HG02623 (cell line): ENCODE data around the gene DAB2IP.

Source experiments
- ATAC-seq: cut with Tn5 transposase; IDR thresholded peaks from one replicate; pipeline ENCODE4 v1.9.1; 2021; ENCODE audit warnings: moderate library complexity; ENCODE audit not compliant: unreplicated experiment

The DAB2IP gene

DNA sequence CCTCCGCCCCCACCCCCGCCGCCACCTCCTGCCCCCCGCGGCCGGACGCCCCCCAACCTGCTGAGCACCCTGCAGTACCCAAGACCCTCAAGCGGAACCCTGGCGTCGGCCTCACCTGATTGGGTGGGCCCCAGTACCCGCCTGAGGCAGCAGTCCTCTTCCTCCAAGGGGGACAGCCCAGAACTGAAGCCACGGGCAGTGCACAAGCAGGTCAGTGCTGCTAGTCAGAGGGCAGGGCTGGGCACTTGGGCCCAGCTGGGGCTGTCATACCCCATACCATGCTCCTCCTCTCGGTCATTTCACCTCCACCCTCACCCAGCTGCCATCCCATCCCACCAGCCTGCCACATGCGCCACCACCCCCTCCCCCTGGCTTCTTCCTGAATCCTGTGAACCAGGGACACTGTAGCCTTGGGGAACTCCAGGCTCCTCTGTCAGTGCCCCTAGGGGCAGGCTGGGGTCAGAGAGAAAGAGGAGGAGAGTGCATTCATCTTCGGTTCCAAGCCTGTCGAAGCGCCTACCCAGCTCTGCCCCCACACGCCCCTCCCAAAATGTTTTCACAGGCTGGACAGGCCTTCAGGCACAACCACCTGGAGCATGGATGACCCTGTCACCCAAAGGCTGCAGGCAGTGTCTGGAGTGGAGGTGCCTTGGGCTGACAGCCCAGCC, 122.0 kb downstream of the DAB2IP start:
- no peak for ATAC-seq

- no peak for ATAC-seq
These were observed 122.7 kb downstream of the DAB2IP start for GRCh38 chr9:121773954-121774714.

DNA sequence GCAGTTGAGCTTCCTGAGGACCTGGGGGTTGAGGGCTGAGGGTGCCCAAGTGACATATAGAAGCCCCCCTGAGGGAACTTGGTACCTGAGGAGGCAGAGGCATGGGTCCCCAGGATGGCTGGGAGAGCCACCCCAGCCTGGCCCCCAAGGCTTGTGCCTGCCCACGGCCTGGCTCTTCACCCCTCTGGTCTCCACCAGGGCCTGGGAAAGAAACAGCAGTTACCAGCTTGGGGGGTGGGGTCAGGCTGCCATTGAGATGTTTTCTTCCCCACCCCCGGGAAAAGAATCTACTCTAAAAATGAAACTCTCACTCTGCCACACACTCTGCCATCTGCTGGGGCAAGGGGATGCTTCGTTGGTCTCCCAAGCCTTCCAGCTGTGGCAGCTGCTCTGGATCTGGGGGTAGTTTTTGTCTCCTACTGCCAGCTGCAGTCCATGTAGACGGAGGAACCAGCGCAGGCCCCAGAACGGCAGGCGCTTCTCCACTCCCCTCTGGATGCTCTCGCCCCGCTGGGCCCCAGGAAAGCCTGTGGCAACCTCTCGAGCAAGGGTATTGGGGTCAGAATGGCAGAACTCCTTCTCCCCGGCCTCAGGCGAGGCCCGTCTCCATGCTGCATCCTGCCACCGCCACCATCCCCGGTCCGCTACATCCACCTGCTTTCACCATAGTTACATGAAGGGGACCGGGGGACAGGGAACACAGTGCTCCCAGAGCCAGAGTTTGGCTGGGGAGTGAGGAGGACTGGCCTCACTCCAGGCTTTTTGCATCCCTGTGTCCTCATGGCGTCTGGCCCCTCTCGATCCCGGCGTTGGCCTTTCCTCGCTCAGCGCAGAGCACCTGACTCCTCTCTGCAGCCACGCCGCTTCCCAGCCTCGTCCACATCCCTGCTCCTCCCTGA, 123.5 kb downstream of the DAB2IP start:
- ATAC-seq = no peak

GRCh38 chr9:121776001-121776738, 124.7 kb downstream of the DAB2IP start:
- ATAC-seq = no peak

DNA sequence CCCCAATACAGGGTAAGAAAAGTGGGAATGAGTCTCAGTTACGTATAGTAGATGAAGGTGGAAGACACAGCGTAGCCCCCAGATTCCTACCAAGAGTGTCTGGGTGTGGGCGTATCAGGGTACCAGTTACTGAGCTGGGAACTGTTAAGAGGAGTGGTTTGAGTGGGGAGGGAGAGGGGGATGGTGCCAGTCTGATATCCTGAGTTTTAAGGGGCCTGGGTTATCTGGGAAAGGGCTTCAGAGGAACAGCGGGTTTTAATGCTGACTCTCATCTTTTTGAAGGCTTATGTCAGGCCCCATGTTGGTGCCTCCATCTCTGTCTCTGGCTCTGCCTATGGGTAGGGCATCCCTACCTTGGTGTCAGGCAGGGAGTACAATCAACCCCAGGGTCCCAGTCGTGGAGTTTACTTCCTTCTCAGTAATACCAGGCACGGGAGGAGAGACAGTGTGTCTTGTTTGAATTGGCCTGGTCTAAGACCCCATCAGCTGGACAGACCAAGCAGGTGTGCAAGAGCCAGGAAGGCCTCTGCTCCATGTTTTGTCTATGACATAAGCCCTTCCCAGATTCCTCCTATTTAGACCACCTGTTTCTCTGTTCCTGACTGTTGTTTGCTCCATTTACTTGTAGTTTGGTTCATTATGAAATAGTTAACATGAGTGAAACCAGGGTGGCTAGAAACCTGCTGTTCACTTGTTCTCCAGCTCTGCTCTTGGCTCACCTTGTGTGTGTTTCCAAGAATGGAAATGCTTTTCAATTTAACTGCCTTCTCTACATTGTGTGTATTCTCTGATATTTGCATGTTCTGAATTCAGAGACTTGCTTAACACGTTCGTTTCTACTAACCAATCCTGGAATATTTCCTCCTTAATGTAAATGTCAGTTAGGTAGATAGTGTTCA, 125.6 kb downstream of the DAB2IP start:
- ATAC-seq = no peak

DNA sequence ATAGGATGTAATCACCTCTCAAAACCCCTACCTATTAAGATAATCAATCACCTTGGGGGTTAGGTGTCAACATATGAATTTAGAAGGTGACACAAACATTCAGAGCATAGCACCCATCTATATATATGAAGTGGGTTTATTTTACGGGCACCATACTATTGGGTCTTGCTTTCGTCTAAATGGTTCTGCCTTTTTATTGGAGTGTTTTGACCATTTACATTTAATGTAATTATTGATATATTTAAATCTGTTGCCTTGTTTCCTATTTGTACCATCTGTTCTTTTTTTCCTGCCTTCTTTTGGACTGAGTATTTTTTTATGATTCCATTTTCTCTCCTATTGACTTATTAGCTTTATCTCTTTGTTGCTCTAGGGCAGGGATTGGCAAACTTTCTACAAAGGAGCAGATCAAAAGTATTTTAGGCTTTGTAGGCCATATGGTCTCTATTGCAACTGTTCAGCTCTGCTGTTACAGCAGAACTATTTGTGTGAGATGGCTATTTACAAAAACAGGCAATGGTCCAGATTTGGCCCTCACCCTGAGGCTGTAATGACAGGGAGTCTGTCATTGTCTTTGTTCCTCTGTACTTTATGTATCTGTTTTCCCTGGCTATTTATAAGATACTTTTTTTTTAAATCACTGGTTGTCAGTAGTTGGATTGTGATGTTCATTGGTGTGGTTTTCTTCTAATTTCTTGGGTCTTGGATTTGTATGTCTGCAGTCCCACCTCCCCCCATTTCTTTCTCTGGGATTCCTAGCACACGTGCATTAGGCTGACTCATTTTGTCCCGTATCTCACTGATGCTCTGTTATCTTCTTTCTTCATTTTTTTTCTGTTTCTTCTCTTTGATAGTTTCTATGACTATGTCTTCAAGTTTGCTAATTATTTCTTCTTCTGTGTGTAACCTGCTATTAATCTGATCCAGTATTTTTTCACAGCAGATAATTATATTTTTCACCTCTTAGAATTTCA, 127.1 kb downstream of the DAB2IP start:
- no peak for ATAC-seq

DNA sequence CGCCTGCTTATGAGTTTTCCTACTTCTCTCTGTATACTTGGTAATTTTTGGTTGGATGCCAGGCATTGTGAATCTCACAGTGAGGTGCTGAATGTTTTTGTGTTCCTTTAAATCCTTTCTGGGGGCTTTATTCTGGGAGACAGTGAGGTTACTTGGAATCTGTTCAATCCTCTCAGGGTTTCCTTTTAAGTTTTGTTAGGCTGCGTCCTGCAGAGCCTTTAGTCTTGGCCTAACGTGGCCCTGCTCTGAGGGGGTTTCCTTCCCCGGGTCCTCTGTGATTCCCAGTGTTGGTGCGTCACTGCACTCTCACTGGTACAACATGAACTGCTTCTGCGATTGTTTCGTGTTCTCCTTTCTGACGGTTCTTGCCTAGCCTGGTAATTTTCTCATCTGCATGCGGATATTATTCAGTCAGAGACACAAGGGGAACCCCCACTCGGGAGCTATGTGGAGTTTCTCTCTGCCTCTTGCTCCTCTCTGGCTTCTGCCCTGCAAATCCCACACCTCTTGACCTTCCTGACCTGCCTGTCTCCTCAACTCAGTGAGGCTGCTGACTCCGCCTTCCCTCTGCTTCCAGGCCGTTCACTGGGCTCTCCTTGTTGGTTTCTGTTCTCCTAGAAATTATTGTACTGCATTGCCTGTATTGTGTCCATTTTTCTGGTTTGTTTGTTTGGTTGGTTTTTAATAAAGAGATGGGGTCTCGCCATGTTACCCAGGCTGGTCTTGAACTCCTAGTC, 128.1 kb downstream of the DAB2IP start:
- ATAC-seq = no peak

DNA sequence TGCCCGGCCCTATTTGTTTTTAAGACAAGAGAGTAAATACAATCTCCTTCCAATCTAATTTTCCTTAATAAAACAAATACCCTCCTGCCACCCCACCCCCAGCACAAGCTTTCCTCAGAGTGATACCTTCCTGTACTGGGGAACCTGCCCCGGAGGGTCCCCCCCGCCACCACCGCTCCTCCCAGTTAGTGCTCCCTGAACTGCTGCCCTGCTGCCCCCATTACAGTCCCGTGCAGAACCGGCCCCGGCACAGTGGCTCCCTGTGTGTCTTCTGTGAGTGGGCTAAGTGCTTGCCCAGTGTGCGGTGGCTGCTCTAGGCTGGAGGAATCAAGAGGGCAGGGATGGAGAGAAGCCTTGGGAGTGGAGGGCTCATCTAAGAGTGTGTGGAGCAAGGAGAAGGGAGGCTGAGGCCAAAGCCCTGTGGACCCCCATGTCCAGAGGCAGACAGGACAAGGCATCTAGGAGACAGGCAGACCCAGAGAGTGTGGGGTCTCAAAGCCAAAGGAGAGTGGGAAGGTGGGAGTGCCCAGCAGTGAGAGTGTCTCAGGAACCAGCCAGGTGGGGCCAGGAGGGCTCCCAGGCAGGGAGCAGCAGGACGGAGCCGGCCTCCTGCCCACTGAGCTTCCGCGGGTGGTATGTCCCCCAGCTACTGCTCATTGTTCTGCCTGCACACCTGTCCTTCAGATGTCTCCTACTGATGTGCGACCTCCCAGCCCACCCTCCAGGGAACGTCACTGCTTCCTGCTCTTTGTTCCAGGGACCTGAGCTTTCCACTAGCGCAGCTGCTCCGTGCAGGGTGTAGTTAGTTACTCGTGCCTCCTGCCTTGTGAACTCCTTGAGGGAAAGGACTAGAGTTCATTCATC, 129.0 kb downstream of the DAB2IP start:
- ATAC-seq = no peak

- ATAC-seq = no peak
These were observed 129.7 kb downstream of the DAB2IP start for GRCh38 chr9:121781145-121781548.

DNA sequence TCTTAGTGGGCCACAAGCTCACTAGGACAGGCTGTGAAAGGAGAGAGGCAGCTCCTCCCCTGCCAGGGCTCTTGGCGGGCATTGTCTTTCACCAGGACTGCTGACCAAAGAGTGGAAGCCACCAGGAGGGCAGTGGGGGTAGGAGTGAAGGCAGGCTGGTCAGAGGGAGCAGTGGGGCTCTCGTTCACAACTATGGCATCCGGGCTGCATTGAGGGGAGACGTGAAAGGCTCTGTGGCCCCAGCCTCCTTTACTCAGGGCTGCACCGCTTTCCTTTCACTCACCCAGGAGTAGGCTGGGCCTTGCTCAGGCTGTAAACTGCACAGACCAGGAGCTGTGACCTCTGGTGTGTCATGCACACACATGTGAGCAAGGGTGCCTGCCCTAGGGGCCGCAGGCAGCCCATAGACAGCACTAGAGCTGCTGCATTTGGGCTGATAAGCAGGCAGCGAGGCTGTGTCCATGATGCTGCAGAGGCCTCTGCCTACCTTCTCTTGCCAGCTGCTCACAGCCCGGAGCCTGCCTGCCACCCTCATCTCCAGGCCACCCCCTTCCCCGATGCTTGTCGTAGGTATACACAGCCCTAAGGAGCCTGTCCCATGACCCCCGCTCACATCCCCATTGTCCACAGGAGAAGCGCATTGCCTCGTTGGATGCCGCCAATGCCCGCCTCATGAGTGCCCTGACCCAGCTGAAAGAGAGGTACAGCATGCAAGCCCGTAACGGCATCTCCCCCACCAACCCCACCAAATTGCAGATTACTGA, 130.4 kb downstream of the DAB2IP start:
- ATAC-seq = no peak

DNA sequence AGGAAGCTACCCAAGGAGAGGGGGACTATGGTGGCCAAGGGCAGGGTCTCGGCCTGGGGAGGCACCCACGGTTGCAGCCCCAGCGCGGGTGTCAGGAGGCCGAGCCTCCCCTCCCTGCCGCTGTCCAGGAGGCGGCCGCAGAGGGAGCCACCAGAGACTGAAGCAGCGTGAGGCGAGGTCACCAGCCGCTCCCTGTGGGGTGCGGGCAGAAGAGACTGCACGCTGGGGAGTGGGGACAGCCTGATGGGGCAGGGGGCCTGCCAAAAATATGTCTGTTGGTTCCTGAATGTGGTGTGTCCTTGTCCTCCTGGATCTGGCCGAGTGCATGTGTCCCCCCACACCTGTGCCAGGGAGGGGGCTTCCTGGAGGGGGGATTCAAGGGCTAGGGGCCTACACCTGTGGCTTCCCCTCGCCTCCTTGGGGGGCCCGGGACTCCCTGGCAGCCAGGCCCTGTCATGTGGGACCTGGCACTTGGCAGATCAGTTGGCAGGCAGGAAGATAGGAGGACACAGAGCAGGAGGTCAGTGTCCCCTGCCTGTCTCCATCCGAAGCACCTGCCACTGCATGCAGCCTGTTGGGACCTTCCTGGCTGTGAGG, 131.2 kb downstream of the DAB2IP start:
- no peak for ATAC-seq

- no peak for ATAC-seq
These were observed 131.7 kb downstream of the DAB2IP start for GRCh38 chr9:121783111-121783510.

GRCh38 chr9:121783521-121784507, 132.4 kb downstream of the DAB2IP start:
- no peak for ATAC-seq

- ATAC-seq = no peak
These were observed 133.4 kb downstream of the DAB2IP start for GRCh38 chr9:121784731-121785411.
